Activated CD8-positive, alpha-beta memory T cell treated with anti-CD3 and anti-CD28 coated beads, Interleukin-2, amount 50 U/mL, for 1 hour (primary cell): ENCODE data around the gene NUDCD3.

ENCODE experiments used
- DNase-seq: peaks from one replicate; pipeline ENCODE4 v3.0.0-alpha.2; 2020; ENCODE audit errors: extremely low read depth

NUDCD3 gene

DNA sequence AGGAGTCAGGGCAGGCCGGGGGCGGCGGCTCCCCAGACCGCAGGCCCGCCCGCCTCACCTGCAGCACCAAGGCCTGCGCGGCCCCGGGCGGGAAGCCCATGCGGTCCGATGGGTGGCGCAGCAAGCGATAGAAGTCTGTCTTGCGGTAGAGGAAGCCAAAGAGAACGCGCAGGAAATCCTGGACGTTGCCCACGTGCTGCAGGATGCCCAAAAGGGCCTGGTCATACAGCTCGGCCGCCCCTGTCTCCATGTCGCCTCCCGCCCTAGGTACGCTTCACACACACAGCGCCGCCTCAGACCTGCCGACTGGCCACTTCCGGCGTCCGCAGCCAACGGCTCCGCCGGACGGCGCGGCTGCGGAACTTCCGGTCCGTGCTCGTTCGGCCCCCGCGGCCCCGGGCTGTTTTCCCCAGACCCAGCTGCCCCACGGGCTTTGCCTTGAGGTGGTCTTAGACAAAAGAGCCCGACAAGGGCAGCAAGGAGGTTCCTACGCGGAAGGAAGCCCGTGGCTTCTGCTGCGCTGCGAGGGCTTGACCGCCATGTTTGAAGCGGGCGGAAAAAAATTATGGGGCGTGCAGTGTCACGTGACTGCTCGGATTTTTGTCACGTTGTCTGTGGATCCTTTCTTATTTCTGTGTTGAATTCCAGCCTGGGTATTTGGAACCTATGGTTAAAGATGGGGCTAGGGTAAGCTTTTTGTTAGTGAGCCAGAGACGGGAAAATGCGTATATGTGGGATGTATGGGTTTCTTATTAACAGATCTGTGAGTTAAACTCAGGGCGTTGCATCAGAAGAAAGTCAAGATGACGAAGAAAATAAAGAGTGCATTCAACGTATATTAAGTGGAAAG lies at the start of gene NUDCD3:
Gene NUDCD3, minus strand, starts transcription at position 308 of the 850 bp plus-strand sequence. Its CDS starts 58 bp downstream, at position 250.
- peak; percentile 54 for DNase-seq

DNA sequence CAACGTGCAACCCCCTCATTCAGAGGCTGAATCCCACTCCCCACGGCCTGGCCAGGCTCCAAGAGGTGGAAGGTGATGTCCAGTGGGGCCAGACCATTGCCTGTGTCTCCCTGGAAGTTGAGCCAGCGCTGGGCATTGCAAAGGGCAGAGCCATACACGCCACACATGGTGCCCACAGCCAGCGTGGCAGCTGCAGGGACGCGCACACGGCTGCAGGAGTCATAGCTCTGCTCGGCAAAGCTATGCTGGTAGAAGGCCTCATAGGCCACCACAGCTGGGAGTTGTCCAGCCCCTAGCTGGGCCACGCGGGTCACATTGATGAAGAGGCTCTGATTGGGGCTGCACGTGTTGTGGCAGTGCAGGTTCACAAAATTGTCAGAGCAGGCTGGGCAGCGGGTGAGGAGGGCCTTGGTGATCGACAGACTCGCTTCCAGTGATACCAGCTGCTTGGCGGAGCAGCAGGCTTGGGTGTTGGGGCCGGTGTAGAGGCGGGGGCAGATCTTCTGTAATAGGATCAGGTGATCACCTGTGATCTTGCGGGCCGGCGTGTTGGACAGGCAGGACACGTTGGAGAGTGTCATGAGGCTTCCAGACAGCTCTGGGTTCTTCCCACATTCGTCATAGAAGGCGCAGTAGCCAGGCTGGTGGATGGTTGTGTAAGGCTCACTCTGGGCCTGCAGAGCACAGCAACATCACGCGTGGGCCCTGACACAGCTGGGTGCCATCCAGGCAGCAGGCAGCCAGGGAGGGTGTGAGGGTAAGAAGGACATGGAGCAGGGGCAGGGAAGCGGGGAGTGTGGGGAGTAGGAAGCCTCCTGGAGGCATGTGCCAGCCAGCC lies 49.4 kb upstream of the NUDCD3 start:
- no peak for DNase-seq

DNA sequence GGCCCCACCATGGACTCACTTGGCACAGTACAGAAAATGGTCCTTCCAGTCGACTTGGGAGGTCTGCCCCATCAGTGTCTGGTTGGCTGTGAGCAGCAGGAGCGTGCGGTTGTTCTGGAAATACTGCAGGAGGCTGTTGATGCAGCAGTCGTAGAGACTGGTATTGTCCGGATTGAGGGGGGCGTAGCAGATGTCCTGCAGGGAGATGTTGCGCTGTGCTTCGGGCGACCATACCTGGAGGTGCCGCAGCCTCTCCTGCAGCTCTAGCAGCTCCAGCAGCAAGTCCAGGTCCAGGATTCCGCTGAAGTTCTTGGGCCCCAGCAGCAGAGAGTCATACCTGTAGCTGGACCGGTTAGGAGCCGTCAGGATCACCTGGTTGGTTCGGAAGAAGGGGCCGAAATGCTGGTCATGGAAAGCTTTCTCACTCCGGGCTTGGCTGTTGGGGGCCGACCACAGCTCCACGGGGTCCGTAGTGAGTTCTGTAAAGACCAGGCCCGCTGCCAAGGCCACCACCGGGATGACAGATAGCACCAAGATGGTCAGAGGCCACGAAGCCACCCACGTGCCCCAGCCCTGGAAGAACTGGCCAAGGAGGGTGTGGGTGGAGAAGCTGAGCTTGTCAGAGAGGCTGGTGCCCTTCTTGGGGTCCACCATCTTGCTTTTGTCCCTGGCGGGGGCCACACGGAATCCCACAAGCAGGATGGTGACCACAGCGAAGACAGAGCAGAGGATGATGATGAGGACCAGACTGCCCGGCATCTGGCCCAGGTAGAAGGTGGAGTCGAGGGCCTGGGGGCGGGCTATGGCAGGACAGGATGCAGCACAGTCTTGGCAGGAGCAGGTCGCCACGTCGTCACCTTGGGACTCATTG lies 48.6 kb upstream of the NUDCD3 start:
- no peak for DNase-seq

DNA sequence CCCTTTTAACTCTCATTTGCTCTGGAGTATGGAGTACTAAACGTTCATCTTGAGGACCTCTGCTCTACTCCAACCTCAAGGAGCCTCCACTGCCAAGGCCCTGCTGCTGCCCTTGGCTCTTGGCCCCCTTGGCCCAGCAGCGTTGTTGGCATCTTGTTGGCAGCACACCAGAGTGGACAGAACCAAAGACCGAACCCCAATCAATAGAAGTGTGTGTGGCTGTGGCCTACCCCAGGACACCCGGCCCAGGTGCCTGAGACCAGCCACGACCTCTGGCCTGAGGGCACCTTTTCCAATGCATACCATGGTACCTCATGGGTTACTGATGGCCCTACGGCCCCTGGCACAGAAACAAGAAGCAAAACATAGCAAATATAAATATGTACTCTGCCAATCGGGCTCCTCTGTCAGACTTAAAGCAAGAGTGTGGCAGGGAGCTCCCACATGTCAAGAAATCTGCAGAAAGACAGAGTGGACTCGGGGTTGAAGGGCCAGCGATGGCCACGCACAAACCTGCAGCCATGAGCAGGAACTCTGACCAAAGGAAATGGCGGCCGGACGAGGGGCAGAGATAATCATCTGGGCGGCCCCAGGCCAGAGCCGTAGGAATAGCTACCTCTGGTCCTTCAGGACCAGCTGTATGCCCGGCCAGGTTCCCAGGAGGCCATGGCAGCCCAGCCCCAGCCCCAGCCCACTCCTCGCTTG lies 47.8 kb upstream of the NUDCD3 start:
- DNase-seq = no peak

DNA sequence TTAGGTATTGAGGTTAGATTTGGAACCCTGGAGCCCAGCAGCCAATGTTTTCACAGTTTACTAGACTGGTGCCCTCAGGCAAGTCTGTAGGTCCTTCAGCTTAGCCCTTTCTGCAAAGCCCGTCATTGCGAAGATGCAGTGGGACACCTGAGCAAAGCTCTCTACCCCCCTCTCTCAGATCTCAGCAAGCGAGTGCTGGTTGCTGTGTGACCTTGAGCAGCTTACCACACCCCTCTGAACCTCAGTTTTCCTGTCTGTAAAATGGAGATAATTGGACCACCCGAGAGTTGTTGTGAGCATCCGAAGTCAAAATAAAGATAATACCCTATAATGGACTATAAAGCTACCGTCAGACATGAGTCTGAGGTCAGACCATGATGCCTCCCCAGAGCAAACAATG lies 47.0 kb upstream of the NUDCD3 start:
- no peak for DNase-seq

DNA sequence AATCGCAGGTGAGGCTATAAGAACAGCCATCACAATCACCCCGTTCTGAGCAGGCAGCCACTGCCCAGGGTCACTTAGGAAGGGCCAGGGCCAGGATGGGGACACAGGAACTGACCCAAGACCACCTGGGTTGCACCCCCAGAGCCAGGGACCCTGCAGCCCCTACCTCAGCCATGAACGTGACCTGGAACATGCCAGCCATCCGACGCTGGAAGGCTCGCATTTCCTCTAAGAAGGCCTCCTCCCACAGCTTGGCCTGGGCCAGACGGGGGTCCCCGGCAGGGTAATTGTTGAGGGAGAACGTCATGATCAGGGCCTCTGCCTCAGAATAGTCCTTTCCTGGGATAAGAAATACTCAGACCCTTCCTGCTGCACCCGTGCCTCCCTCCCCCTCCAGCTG lies 45.6 kb upstream of the NUDCD3 start:
- DNase-seq = no peak

DNA sequence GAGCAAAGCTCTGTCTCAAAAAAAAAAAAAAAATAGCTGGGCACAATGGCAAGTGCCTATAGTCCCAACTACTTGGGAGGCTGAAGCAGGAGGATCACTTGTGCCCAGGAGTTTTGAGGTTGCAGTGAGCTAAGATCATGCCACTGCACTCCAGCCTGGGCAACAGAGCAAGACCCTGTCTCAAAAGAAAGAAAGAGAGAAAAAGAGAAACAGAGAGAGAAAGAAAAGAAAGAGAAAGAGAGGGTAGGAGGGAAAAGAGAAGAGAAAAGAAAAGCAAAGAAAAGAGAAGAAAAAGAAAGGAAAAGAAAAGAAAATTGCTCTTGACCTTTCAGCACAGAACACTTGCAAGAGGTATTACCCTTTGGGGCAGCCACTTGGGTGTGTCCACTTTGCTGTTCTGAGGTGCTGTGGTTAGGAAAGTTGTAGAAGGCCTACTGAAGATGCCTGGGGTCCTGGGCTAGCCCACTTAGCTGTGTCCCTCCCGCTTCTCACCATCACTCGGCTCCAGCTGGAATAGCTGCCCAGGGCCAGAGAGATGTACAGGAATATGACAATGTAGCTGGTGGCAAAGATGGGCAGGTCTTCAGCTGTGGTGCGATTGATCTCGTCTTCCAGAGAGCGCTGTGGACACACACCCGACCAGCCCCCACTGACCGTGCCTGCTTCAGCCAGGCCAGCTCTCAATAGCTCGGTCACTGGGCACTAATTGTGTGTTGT lies 45.0 kb upstream of the NUDCD3 start:
- DNase-seq = no peak

DNA sequence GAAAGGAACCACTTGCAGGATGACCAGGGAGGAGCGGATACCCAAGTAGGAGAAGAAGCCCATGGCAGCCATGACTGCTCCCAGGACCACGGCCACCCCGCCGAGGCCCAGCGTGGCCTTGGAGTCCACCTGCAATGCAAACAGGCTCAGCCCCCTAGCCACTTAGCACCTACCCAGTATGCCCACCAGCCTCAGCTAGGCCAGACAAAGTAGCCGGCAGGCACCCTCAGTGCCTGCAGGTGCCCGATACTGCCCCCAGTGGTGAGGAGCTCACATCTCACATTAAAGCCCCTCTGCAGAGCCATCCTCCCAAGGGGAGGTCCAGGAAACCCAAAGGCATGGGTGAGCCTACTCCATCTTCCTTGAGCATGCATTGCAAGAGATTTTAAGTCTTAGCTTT lies 44.0 kb upstream of the NUDCD3 start:
- no peak for DNase-seq

DNA sequence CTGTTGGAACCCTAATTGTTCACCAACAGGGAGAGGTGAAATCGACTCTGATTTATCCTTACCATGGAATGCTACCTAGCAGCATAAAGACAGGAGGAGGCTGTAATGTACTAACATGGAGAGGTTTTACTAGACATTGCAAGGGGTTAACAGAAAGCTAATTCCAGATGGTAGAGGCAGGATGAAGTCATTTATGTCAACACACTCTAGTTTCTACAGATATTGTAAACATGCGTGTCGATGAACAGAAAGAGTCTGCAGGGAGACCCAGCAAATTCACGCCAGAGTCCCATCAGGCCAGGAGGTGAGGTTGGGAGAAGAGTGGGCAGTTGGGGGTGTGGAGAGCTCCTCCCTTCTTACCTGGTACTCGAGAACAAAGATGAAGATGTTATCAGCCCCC lies 43.6 kb upstream of the NUDCD3 start:
- DNase-seq = no peak

DNA sequence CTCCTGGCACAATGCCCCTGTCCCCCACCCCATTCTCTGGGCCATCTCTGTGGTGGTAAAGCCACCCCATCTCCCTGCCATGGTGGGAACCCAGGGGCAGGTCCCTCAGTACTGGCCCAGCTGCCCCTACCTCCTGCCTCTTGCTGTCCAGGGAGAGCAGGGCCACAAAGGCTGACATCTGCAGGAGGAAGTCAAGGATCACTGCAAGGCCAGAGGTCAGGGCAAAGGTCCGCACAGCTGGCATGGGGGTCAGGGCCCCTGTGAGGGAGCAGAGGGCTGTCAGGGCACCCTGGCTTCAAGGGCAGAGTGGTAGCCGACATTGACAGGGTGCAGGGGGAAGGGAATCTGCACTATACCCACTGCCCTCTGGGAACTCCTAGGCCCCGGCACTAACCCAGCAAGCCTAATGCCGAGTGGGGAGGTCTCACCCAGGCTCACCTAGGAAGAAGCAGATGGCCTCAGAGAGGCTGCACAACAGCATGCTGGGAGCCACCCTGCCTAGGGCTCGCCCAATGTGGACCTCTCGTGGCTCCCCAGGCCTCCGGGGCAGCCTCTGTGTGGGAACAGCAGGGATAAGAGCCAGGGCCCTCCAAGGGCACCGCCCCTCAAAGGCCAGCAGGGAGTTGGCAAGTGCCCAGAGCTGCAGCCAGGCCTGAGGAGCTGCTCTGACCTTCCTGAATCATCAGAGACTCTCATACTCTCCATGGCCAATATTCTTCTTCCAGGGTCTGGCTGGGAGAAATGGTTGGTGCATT lies 43.0 kb upstream of the NUDCD3 start:
- DNase-seq = no peak

DNA sequence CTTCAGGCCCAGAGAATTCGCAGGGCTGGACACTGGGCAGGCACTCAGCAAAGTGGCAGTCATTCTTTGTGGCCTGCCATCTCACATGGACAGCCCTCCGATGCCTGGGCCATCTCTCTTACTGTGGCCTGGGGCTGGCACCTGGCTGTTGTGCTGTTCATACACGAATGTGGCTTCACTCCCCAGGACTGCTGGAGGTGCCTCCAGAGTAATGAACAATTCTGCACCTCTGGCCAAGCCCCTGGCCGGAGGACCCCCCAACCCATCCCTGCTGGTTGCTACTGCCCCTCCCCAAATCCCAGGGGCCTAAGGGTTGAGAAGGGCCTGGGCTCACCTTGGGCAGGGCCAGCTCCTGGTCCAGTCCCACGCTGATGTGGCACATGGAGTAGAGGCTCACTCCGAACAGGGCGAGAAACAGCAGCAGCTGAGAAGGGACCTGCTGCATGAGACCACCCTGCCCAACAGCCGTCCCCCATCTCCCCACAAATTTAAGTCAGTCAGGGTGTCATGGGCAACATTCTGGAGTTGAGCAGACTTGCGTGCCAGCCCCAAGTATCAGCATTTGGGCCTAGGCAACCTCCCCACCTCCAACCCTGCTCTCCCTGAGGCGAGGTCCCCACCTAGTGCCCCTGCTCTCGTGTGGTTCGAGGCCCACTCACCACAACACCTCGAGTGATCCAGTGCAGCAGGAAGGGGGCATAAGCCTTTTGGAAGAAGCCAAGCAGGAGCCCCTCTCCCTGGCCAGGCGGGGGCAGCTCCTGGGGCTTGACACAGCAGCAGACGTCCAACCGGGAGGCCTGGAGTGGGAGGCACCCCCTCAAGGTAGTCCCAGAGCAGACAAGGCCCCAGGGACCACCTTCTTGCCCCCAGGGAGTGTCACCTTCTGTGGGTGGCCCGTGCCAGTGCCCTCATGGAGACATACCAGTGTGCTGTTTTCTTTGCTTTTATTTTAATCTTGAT lies 41.2 kb upstream of the NUDCD3 start:
- DNase-seq = no peak

DNA sequence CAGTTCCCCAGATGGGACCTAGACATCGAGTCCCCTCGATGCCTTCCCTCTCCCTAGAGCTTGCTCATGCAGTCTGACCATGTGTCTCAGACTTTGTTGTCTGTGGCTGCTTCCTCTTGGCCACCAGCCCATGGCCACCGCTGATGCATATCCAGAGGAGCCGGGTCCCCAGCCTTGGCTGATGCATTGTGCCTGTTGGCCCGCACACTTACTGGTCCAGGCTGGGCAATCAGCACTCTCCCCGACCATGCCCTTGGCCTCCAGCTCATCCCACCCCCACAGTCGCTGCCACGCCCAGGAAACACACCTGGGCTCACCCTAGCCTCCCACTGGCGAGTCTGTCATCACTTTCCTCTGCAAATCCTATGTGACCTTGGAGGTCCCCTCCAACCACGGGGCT lies 40.5 kb upstream of the NUDCD3 start:
- no peak for DNase-seq

DNA sequence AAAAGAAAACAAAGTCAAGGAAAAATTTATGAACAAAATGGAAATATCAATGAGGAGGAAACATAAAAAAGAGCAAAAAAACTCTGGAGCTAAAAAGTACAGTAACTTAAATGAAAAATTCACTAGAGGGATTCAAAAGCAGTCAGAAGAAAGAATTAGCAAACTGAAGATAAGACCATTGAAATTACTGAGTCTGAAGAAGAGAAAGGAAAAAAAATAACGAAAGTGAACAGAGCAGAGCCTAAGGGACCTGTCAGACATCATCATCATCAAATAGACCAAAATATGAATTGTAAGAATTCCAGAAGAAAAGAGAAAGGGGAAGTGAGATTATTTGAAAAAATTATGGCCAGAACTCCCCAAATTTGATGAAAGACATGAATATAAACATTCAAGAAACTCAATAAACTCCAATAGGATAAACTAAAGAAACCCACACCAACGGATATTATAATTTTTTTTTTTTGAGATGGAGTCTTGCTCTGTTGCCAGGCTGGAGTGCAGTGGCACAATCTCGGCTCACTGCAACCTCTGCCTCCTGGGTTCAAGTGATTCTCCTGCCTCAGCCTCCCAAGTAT lies 34.4 kb upstream of the NUDCD3 start:
- no peak for DNase-seq

DNA sequence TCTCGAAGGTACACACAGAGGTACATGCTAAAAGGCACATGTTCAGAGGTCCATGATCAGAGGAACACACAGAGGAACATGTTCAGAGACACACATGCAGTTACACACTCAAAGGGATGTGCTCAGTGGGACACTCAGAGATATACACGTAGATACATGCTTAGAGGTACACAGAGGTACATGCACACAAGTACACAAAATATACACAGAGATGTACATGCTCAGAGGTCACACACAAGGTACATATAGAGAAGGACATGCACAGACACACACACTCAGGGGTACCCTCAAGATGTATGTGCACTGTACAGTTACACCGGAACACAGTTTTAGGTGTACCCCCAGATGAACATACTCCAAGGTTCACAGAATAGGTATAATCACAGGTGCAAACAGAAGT lies 31.9 kb upstream of the NUDCD3 start:
- DNase-seq = no peak

DNA sequence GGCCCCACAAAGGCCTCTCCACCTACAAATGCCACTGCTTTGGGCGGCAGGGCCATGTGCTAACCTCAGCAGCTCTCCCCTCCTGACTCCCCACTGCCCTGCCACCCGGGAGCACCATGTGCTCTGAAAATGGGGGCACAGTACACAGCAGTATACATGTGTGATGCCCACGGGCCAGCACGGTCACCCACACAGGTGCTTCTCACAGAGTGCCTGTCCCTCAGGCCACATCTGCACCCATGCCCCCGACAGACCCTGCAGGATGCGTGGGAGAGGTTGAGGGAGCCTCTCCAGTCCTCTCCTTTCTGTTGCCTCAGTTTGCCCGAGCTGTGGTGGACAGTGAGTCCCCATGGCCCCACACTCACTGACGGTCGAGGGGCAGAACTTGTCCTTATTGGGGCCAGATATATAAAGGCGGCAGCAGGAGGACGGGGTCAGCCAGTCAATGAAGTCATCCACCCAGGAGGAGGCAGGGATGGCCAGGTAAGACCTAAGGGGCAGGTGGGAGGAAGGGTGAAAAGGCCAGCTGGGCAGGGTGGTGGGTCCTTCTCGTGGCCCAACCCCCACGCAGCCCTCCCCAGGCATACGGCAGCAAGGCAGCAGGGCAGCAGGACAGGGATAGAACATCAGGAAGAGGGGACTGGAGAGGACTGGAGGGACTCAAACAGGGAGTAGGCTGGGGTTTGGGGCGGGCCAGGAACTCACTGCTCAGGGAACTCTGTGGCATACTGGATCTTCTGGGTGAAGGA lies 31.1 kb upstream of the NUDCD3 start:
- no peak for DNase-seq

DNA sequence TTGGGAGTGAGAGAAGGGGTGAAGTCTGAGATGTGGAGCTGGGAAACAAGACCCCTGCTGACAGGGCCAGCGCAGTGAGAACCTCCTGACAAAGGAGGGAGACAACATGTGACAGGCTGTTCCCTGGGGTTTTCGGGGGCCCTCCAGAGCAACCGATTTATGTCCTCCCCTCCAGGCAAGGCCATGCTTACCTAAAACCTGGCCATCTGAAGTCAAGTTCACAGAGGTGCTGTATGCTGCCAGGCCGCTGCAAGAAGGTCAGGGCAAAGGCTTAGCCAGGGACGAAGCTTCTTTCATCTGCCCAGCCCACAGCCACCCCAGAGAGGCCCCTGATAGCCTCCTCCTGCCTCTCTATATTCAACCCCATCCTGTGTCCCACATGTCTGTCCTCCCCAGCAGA lies 30.1 kb upstream of the NUDCD3 start:
- no peak for DNase-seq

DNA sequence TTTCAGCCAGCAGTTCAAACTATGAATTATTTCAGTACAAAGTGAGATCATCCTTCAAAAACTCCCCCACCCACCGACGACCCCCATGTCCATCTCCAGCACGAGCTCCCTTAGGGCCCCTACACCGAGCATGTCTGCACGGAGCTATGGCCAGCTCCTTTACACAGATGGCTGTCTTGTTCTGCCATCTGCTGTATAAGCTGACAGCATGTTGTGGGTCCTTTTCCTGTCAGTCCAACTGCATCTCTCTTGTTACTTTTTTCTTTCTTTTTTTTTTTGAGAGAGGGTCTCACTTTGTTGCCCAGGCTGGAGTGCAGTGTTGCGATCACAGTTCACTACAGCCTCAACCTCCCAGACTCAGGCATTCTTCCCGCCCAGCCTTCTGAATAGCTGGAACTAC lies 29.1 kb upstream of the NUDCD3 start:
- no peak for DNase-seq

DNA sequence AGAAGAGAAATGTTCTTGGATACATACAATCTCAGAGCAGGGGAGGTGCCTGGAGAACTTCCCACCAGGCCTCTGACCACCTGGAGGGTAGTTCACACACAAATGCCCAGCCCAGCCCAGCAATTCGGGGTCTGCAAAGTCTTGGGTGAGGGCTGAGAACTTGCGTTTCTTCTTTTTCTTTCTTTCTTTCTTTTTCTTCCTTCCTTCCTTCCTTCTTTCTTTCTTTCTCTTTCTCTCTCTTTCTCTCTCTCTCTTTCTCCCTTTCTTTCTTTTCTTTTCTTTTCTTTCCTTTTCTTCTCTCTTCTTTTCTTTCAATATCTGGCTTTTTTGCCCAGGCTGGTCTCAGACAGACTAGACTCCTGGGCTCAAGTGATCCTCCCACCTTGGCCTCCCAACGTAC lies 28.3 kb upstream of the NUDCD3 start:
- no peak for DNase-seq
